ENCODE data around the gene WNT7B. TPM values are rescaled to one million over a fixed set of nuclear protein-coding genes. Genes with fewer than 3 reads are reported as not detected.

Gene WNT7B
- total RNA-seq, 1 donor from 2014 or later = not detected

DNA sequence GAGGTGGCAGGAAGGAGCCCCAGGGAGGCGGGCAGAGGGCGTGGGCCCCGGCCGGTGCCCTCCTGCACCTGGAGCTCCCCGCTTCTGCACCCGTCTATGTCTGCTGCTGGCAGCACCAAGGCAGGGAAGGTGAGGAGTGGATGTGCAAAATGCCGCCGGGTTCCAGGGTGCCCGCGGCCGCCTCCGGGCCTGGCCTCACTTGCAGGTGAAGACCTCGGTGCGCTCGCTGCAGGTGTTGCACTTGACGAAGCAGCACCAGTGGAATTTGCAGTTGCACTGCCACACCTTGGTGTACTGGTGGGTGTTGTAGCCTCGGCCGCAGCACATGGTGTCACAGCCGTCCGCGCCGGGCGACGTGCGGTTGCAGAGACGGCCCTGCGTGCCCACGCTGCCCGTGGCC lies 54.3 kb downstream of the WNT7B start:
- no peak for DNase-seq
- ATAC-seq (ENCODE audit: poor library complexity) = no peak
- intact Hi-C loops (cut with DNase I) = no loop called here

DNA sequence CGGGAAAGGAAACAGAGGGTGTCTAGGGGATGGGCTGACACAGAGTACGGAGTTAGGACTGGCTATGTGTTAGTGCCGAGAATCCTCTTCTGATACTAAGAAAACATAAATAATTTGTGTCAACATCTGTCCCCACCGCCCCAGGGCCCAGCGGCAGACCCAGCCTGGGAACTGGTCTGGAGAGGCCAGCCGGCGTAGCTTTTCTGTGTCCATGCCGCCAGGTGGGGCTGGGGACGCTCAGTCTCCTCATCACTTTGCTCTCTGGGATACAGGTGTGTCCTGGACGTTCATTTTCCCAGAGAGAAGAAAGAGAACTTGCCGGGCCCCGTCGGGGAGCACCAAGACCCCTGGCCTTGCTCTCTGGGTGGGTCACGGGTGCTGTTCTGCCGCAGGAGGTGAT lies 54.7 kb downstream of the WNT7B start:
- DNase-seq = no peak
- no peak for ATAC-seq (ENCODE audit: poor library complexity)
- intact Hi-C loops (cut with DNase I) = no loop called here

DNA sequence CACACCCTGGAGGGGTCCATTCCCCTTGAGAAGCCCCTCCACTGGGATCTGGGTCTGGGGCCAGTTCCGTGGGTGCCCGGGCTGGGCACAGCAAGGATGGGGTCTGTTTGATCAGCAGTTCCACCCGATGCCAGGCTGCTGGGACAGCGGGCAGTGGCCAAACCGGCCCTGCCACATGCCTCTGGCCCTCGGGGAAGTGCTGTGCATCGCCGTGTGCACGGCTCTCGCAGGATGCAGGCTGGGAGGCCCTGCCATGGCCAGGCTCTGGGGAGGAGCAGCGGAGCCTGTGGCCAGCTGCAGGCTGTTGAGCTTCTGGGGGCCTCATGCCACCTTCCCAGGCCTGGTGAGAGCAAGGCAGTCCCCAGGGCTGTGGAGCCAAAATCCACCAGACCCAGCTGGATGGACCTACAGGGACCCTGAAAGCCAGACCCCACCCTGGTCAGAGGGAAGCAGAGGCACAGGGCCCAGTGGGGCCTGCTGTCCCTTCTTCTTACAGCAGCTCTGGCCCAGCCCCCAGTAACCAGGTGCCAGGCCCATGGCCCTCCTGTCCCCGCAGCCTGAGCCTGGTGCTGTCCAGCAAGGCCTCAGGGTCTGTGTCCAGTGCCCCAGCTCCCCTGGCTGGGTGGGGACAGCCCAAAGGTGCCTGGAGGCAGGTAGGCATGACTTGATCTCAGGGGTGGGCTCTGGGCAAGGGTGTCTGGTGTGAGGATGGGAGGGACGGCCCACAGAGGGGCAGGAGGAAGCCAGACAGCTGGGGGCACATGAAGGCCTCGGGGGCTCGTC lies 57.3 kb downstream of the WNT7B start:
- DNase-seq (no peak), ATAC-seq (ENCODE audit: poor library complexity) (no peak)
- intact Hi-C loops (cut with DNase I) = no loop called here

DNA sequence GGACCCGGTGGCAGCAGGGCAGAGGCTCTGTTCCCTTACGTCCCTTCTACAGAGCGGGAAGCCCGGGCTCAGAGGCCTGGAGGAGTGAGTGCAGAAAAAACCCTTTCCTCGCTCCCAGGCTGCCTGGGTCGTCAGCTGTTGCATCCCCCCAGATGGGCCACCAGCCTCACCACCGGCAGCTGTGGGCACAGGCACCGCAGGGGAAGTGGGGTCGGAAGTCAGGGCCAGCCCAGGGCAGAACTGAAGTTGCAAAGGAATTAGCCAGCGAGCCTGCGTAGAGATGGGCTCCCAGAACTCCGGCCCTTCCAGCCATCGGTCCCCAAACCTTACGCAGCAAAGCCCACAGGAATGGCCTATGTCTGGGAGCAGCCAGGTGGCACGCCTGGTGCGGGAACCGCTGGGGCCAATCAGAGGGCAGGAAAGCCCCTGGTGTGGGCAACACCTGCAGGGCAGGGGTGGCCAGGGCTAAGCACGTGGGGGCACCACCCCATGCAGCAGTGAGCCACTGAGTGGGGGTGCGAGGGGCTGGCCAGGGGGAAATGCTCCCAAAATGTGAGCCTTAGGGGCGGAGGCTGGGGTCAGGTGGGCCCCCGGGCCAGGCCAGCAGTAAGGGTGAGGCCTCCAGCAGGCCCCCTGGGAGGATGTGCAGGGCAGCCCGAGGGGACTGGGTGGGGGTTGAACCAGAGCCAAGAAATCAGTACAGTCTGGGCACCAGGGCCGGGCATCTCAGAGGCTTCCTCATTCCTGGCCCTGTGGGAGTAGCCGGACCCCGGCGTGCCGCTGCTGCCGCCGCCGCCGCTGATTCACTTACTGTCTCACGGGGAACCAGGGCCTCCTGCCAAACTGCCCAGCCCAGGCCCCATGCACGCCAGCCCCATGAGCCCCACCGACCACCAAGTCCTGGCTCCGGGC lies 58.2 kb downstream of the WNT7B start:
- ATAC-seq (ENCODE audit: poor library complexity) = no peak
- intact Hi-C loops (cut with DNase I) = no loop called here
- DNase-seq = no peak

DNA sequence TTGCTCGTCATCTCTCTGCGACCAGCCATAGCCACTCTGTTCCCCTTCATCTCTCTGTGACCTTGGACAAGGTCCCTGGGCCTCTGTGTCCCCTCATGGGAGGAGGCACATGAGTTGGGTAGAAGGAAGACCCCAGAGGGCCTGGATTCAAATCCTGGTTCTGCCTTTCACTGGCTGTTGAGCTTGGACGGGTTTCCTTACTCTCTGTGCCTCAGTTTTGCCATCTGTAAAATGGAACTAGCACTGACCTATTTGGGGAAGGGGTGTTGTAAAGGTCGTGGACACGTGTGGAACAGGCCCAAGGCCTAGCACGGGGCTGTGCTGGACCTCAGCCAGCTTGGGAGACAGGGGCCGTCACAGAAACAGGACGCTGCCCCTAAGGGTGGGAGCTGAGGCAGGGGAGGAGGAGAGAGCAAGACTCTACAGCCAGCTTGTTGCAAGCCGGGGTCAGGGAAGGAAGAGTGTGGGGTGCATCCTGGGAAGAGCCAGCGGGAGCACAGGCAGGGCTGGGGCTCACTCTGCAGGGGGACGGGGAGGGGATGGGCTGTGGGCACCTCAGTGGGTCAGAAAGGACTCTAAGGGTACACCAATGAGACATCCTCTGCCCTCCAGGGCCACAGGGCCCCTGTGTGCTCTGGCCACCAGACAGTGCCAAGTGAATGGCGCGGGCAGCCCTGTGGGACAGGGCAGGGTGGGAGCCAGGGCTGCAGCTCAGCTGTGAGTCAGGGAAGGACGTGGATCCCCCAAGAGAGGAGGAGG lies 59.1 kb downstream of the WNT7B start:
- intact Hi-C loops (cut with DNase I) = no loop called here
- ATAC-seq (ENCODE audit: poor library complexity) (no peak), DNase-seq (no peak)

DNA sequence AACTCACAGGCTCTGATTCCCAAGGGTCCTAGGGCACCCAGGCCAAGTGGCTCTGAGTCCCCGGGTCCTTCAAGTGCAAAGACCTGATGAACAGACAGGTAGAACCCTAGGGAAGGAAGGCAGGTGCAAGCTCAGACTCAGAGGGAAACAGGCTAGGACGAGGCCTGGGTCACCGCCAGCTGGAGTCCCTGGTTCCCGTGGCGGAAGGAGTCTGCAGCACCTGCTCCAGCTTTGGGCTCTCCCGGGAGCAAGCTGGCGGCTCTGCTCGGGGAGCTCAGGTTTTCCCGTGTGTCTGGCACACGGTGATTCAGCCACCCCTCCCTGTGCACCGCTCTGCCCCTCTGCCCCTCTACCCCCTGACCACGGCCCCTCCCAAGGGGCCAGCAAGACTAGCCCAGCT lies 59.8 kb downstream of the WNT7B start:
- DNase-seq (no peak), ATAC-seq (ENCODE audit: poor library complexity) (no peak)
- intact Hi-C loops (cut with DNase I) = no loop called here

DNA sequence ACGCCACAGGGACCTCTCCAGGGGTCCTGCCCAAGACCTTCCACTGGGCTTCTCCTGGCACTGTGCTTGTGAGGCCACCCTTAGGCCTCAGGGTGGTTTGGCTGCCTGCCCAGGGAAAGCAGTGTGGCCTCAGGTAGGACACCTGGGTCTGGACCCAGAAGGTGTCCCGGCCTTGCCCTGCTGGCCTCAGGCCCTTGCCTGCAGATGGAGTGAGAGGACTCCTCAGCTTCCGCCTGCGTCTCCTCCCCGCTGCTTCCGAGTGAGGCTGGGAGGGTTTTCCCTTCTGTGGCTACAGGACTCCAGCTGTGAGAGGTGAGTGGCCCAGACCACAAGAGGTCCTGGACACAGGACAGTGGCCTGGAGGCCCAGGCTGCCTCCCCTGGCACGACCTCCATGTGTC lies 60.4 kb downstream of the WNT7B start:
- ATAC-seq (ENCODE audit: poor library complexity) = no peak
- intact Hi-C loops (cut with DNase I) = no loop called here
- DNase-seq = no peak

- ATAC-seq (ENCODE audit: poor library complexity) = no peak
- no peak for DNase-seq
- intact Hi-C loops (cut with DNase I) = no loop called here
Measured at GRCh38 chr22:45915841-45916240, 61.1 kb downstream of the WNT7B start.

GRCh38 chr22:45915151-45915550 lies 61.8 kb downstream of the WNT7B start:
- no peak for ATAC-seq (ENCODE audit: poor library complexity)
- DNase-seq = no peak

GRCh38 chr22:45914309-45914708 lies 62.7 kb downstream of the WNT7B start:
- DNase-seq (no peak), ATAC-seq (ENCODE audit: poor library complexity) (no peak)
- intact Hi-C loops (cut with DNase I) = no loop called here

More at GRCh38 chr22:45915151-45915550, 61.8 kb downstream of the WNT7B start:
- intact Hi-C loops (cut with DNase I) = no loop called here

DNA sequence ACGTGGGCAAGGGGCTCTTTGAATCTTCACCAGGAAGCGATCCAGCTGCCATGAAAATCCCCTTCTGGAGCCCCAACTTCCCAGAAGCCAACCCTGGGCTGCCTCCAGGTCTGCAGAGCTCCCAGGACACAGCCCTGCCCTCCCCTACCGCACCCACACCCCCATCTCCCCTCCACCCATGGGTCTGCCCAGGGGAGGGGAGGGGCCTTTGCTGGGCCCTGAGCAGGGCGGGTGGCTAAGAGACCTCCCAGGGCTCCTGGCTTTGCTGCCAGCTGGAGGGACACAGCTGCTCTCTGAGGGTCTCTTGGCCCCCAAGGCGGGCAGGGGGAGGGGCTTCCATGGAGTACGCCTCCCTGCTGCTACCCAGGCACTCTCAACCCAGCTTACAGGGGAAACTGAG lies 64.1 kb downstream of the WNT7B start:
- ATAC-seq (ENCODE audit: poor library complexity) = no peak
- DNase-seq = no peak
- intact Hi-C loops (cut with DNase I) = no loop called here

DNA sequence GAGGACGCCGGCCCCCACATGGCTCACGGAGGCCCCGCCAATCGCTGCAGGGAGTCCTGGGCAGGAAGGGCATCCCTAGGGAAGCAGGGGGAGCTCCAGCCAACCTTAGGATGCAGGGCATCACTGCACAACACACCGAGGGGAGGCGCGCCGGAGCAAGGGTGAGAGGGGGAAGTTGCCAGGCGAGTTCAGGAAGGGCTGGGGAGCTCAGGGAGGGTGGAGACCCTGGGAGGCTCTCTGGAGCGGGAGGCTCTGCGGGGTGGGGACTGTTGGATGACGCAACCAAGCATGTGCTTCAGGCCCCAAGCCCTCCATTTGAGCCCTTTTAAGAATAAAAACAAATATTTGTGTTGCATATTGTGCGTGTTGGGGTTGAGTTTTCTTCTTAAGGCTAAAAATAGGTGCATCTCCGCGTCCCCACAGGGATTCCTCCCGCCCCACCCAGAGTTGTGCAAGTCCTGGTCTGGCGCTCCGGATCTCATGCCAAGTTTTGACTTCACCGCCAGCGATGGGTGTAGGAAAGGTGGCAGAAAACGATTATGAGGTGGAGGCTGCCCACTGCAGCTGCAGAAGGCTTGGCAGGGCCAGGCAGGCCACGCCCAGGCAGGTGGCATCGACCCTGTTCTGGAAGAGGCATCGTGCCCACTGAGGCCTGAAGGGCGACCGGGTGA lies 65.2 kb downstream of the WNT7B start:
- intact Hi-C loops (cut with DNase I) = no loop called here
- DNase-seq (peak; percentile 71), ATAC-seq (ENCODE audit: poor library complexity) (peak; percentile 89)

DNA sequence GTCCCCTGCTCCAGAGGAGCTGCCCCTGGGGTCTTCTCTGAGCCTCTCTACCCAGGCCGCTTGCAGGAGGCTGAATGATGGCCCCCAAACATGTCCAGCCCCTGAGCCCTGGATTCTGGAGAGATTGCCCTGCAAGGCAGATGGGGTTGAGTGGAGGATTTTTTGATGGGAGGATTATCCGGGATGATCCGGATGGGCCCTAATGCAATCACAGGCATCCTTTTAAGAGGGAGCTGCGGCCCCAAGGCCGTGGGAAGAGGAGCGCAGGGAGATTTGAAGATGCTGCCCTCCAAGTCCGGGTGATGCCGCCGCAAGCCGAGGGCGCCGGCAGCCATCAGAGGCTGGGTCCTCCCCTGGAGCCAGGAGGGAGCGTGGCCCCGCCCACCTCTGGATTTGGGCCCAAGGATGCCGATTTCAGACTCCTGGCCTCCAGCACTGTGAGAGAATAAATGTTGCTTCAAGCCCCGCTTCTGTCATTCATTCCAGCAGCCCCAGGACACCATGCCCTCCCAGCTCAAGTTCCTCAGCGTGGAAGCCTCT lies 66.0 kb downstream of the WNT7B start:
- no peak for ATAC-seq (ENCODE audit: poor library complexity)
- no peak for DNase-seq
- intact Hi-C loops (cut with DNase I) = no loop called here

DNA sequence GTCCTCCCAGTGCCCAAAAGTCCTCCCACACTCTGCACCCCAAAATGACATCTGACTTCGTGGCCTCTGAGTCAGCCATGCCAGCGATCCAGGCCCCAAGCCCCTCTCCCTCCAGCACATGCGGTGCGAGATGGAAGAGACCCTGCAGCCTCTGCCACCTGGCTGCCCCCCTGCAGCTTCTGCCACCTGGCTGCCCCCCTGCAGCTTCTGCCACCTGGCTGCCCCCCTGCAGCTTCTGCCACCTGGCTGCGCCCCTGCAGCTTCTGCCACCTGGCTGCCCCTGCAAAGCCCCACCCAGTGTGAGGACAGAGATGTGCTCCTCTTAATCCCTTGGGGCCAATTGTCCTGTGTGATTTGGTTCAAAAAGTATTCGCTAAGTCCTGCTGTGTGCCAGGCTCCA lies 68.0 kb downstream of the WNT7B start:
- intact Hi-C loops (cut with DNase I) = no loop called here
- ATAC-seq (ENCODE audit: poor library complexity) = no peak
- DNase-seq = no peak

DNA sequence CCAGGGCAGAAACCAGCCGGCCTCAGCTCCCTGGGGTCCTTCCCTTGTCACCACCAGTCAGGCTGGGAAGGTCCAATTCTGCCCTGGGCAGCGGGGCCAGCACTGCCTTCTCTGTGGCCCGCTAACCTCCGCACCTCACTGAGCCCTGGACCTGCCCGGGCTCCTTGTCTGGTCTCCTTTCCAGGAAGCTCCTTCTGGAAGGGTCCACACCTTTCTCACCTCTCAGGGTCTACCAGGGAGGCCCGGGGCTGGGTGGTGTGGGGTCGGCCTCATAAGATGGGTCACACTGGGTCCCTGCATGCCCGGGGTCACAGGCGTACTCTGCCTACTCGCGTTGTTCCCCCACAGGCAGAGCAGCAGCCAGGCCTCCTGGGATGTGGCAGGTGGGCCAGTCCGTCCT lies 69.0 kb downstream of the WNT7B start:
- DNase-seq = no peak
- intact Hi-C loops (cut with DNase I) = no loop called here
- ATAC-seq (ENCODE audit: poor library complexity) = no peak

DNA sequence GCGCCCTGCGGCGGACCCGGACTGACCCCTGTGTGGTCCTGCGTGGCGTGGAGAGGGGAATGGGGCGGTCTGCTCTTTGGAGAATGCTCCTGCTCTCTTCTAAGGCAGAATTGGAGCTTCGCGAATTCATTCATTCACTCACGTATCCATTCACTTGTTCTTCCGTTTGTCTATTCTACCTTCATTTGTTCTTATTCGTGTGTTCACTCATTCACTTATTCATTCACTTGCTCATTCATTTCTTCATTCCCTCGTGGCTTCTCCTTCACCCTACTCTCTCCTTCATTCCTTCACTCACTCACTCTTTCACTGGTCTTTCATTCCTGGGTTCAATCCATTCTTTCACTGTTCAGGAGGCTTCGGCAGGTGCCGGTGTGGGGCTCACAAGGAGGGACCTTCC lies 69.6 kb downstream of the WNT7B start:
- DNase-seq (no peak), ATAC-seq (ENCODE audit: poor library complexity) (no peak)
- intact Hi-C loops (cut with DNase I) = no loop called here

GRCh38 chr22:45906946-45907345 lies 70.0 kb downstream of the WNT7B start:
- ATAC-seq (ENCODE audit: poor library complexity) (no peak), DNase-seq (no peak)
- intact Hi-C loops (cut with DNase I) = no loop called here

All from Right ventricle myocardium superior (tissue), 1 donor.